Right cardiac atrium (tissue), 5 donors: ENCODE measurements around the gene LMF2. TPM values are rescaled to one million over a fixed set of nuclear protein-coding genes. Genes with fewer than 3 reads are reported as not detected.
"Not testable (repeated sequence)": the region's sequence is repeated elsewhere in the genome, so short reads cannot be mapped to it uniquely, and the experiment has no call there.

Experiments
- ATAC-seq, 2 donors: fragments of 200-7000 bp; cut with Tn5 transposase; one replicate each; pipeline versions ENCODE4 v1.8.0 to v1.9.1; 2020; ENCODE audit warnings: moderate library complexity in 2 of 2, mild to moderate bottlenecking in 1 of 2
- DNase-seq, 3 donors: peaks; one replicate each; pipeline ENCODE4 v3.0.0-alpha.2; 2020
- H3K27ac ChIP-seq: one replicate; pipeline ENCODE4 v1.5.1; 2013; ENCODE audit warnings: mild to moderate bottlenecking, low read length, control low read depth, moderate library complexity
- H3K27me3 ChIP-seq: one replicate; pipeline ENCODE4 v1.6.1; 2013; ENCODE audit not compliant: control insufficient read depth, insufficient read depth
- H3K4me1 ChIP-seq: one replicate; pipeline ENCODE4 v1.6.1; 2013; ENCODE audit warnings: low read length; ENCODE audit not compliant: control insufficient read depth, insufficient read depth
- H3K4me3 ChIP-seq: one replicate; pipeline ENCODE4 v1.5.1; 2013; ENCODE audit warnings: low read length, control low read depth
- H3K9me3 ChIP-seq: one replicate; pipeline ENCODE4 v1.6.1; 2013; ENCODE audit warnings: low read length; ENCODE audit not compliant: control insufficient read depth
- whole genome bisulfite sequencing: extraction: QIAGEN DNeasy Blood & Tissue Kit; methylation state at CpG from one replicate; pipeline ENCODE4 v1.1.7; 2013; 5-methylcytosine and 5-hydroxymethylcytosine counted together
- intact Hi-C, 4 donors: fragments of 100-400 bp; cut with DNase I; formaldehyde crosslinking; loops; one replicate each; pipeline versions ENCODE4 v1.11.0 to v1.14.0; 2022 to 2023
- polyA plus RNA-seq: library from polyadenylated mRNA; stranded (reverse); fragments of 200-250 nt; gene quantifications from one replicate; pipeline ENCODE4 v1.2.3, GENCODE V29; 2013
- total RNA-seq, 4 donors: library from RNA; stranded (reverse); fragmentation: NEBNext Ultra II Directional; extraction: Animal tissue kit (Norgen Biotek cat#: 25700); gene quantifications; one replicate each; pipeline ENCODE4 v1.2.1, GENCODE V29; 2021
- donor health status: healthy with polysubstance abuse.
- donor health status: DM: no; HTN: yes; CAD: no.
- donor health status: DM: no; HTN: no; CAD: no.
- donor health status: DM: no; HTN: yes; CAD: no; lungs with severe emphysema.
- donor health status: DM: yes; HTN: yes; CAD: no.

The LMF2 gene
- total and polyA plus RNA-seq, 5 donors, result 29.0 to 33.7 (median 33.1) TPM

- intact Hi-C loops, result no loop called here
- DNase-seq (peak in 1 of 3 donors; percentile 54), ATAC-seq (no peak)
- no peak overlapping the region for H3K4me3 ChIP-seq
- H3K27ac ChIP-seq, result no peak overlapping the region
- H3K4me1 ChIP-seq, result no peaks in the 10 kb centered on the region
- no peaks in the 10 kb centered on the region for H3K27me3 ChIP-seq
- 49% methylated on average over 78 of the region's 78 CpGs for WGBS
- no peaks in the 10 kb centered on the region for H3K9me3 ChIP-seq
Observed at GRCh38 chr22:50546326-50547262, 39.1 kb upstream of the LMF2 start.

DNA sequence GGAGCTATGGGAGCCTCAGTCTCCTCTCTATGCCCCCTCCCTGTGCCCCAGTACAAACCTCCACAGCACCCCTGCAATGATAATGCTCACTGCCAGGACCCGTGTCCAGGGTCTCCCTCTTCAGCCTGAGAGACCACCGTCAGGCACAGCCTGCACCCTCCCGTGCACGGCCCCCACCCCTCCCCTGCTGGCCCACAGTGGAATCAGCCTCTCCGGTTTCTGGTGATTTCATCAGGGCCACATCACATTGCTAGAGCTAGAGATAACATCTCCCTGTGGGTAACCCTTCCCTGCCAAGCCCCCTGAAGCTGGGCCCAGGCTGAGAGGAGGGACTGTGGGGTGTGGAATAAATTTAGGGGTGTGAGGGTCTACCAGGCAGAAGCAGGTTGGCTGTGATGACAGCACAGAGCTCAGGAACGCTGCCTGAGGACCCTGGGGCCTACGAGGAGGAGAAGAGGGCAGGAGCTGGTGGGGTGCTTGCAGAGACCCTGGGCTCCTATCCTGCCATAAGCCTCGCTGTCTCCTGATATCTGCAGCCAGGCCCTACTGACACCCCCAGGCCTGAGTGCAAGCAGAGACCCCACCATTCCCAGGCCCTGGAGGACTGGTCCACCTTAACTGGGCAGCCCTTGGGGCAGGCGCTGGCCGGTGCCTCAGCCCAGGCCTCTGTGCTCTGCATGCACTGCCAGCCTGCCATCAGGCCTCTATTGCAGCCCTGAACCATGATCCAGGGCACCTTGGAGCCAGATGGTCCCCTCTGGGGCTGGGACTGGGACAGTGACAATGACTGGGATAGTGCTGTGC is 38.2 kb upstream of the LMF2 start, which contains the start of gene KLHDC7B:
Gene KLHDC7B, plus strand, starts transcription at position 378 of the 804 bp plus-strand sequence. Its CDS starts 345 bp downstream, at position 723.
- ATAC-seq (no peak), DNase-seq (no peak)
- 59% methylated on average over 10 of the region's 10 CpGs for WGBS
- intact Hi-C loops, result no loop called here
- Histone ChIP-seq H3K4me3 (no peak within 1 kb of the TSS), H3K27me3 (no peaks in the 10 kb centered on the region), H3K9me3 (no peaks in the 10 kb centered on the region), H3K4me1 (no peaks in the 10 kb centered on the region), H3K27ac (no peak within 1 kb of the TSS)

DNA sequence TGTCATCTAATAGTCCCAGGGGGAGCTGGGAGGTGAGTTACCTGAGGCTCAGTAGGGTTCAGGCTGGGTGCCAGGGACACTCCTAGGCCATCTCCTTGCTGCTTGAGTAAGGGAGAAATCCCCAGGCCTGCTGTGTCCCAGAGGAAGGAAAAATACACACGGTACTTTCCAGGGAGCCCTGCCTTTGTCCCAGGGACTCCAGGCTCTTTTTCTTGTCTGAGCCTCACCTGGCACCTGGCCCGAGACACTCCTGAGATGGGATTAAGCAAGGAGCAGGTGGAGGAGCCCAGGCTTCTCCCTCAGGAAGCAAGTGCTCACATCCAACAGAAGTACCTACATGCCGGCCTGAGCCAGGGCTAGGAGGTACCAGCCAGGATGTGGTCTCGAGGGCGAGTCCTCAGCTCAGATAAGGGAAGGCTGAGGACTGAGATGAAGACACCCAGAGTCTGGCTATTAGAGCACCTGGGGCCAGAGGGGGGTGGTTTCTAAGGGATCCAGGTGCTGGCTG is 37.3 kb upstream of the LMF2 start:
- H3K9me3 ChIP-seq, result no peaks in the 10 kb centered on the region
- intact Hi-C loops, result no loop called here
- 74% methylated on average over 5 of the region's 5 CpGs for WGBS
- H3K27me3 ChIP-seq, result no peaks in the 10 kb centered on the region
- no peak overlapping the region for H3K27ac ChIP-seq
- ATAC-seq (no peak), DNase-seq (peak in 1 of 3 donors; percentile 61)
- no peaks in the 10 kb centered on the region for H3K4me1 ChIP-seq
- no peak overlapping the region for H3K4me3 ChIP-seq

GRCh38 chr22:50544078-50544745 is 36.7 kb upstream of the LMF2 start:
- ATAC-seq (peak; percentile 61 to 67), DNase-seq (peak; percentile 81 to 92 (median 91))
- no peaks in the 10 kb centered on the region for H3K27me3 ChIP-seq
- H3K9me3 ChIP-seq, result no peaks in the 10 kb centered on the region
- no peaks in the 10 kb centered on the region for H3K4me1 ChIP-seq
- 4% methylated on average over 52 of the region's 52 CpGs for WGBS
- H3K27ac ChIP-seq, result no peak overlapping the region
- intact Hi-C loops, result no loop called here
- no peak overlapping the region for H3K4me3 ChIP-seq

- Histone ChIP-seq H3K4me3 (no peak overlapping the region), H3K9me3 (no peaks in the 10 kb centered on the region), H3K4me1 (no peaks in the 10 kb centered on the region), H3K27me3 (no peaks in the 10 kb centered on the region), H3K27ac (no peak overlapping the region)
- WGBS, result 87% methylated on average over 19 of the region's 19 CpGs
- DNase-seq (peak in 1 of 3 donors; percentile 71), ATAC-seq (no peak)
- intact Hi-C loops, result no loop called here
Observed at GRCh38 chr22:50542416-50542927, 35.0 kb upstream of the LMF2 start.

DNA sequence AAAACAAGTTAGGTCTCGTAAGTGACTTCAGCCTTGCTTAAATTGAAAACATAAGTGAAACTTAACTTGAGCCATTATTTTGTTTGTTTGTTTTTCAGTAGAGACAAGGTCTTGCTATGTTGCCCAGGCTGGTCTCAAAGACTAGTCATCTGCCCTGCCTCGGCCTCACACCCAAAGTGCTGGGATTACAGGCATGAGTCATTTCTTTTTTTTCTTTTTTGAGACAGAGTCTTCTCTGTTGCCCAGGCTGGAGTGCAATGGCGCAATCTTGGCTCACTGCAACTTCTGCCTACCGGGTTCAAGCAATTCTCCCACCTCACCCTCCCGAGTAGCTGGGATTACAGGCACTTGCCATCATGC is 34.1 kb upstream of the LMF2 start:
- not testable (repeated sequence) for H3K27ac ChIP-seq, H3K4me1 ChIP-seq

DNA sequence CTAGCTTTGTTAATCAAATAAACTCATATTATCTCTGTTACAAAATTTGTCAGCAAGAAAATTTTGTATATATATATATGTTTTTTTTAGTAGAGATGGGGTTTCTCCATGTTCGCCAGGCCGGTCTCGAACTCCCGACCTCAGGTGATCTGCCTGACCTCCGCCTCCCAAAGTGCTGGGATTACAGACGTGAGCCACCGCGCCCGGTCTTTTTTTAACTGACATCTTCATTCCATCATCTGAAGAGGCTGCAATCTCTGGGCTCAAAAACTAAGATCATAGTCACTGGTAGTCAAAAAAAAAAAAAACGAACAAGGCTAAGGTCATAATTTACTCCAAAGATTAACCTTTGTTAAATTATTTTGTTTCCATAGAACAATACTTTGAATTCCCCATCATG is 32.9 kb upstream of the LMF2 start:
- no peak overlapping the region for H3K4me3 ChIP-seq
- 86% methylated on average over 10 of the region's 10 CpGs for WGBS
- intact Hi-C loops, result no loop called here

More for the DNA sequence above, 34.1 kb upstream of the LMF2 start:
- intact Hi-C loops, H3K27me3 ChIP-seq, H3K9me3 ChIP-seq, H3K4me3 ChIP-seq: not testable (repeated sequence)
- WGBS, result 75% methylated on average over 5 of the region's 5 CpGs
- ATAC-seq (peak in 1 of 2 donors; percentile 42), DNase-seq (peak in 2 of 3 donors; percentile 65 to 71)

GRCh38 chr22:50537765-50538164 is 30.3 kb upstream of the LMF2 start:
- no peaks in the 10 kb centered on the region for H3K9me3 ChIP-seq
- WGBS, result 84% methylated on average over 13 of the region's 13 CpGs
- intact Hi-C loops, result no loop called here
- H3K27me3 ChIP-seq, result no peaks in the 10 kb centered on the region
- H3K27ac ChIP-seq, result no peak overlapping the region
- no peak overlapping the region for H3K4me3 ChIP-seq
- ATAC-seq (no peak), DNase-seq (peak in 1 of 3 donors; percentile 32)
- no peaks in the 10 kb centered on the region for H3K4me1 ChIP-seq

More for the DNA sequence above, 32.9 kb upstream of the LMF2 start:
- Histone ChIP-seq H3K4me1 (no peaks in the 10 kb centered on the region), H3K9me3 (no peaks in the 10 kb centered on the region), H3K27ac (no peak overlapping the region), H3K27me3 (no peaks in the 10 kb centered on the region)
- ATAC-seq (no peak), DNase-seq (peak in 1 of 3 donors; percentile 47)

DNA sequence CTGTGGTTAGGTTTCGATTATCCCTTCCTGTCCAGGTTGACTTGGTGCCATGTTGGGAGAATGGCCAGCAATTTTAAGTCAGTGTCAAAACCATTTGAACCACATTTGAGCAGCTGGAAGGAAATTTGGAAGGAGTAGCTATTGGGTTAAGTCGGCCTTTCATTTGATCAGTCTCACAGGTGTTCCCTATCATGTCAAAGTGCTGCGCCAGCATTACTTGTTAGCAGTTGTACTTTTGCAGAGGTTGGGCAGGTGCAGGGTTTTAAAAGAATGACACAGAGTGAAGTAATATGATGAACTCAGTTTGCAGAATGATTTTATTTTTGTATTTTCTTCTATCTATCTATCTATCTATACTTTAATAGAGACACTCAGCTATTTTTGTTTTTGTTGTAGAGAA is 28.7 kb upstream of the LMF2 start:
- intact Hi-C loops, result no loop called here
- whole genome bisulfite sequencing, result 70% methylated on average over 3 of the region's 3 CpGs
- H3K27me3 ChIP-seq, result no peaks in the 10 kb centered on the region
- no peak for ATAC-seq
- H3K27ac ChIP-seq, result no peak overlapping the region
- H3K4me3 ChIP-seq, result no peak overlapping the region
- H3K4me1 ChIP-seq, result no peaks in the 10 kb centered on the region
- H3K9me3 ChIP-seq, result no peaks in the 10 kb centered on the region
- no peak for DNase-seq

DNA sequence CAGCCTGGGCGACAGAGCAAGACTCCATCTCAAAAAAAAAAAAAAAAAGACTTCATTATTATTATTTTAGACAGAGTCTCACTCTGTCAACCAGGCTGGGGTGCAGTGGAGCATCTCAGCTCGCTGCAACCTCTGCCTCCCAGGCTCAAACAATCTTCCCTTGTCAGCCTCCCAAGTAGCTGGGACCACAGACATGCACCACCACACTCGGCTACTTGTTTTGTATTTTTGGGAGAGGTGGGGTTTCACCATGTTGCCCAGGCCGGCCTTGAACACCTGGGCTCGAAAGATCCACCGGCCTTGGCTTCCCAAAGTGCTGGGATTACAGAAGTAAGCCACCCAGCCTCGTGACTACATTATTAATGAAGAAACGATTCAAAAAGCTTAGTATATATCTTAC is 27.6 kb upstream of the LMF2 start:
- DNase-seq (peak in 1 of 3 donors; percentile 14), ATAC-seq (no peak)

More for the DNA sequence above, 27.6 kb upstream of the LMF2 start:
- Histone ChIP-seq H3K27ac (no peak overlapping the region), H3K4me1 (no peaks in the 10 kb centered on the region), H3K9me3 (no peaks in the 10 kb centered on the region), H3K4me3 (no peak overlapping the region), H3K27me3 (no peaks in the 10 kb centered on the region)
- intact Hi-C loops, result no loop called here
- WGBS, result 90% methylated on average over 8 of the region's 8 CpGs
